Measurements from ENCODE around the gene GALR1.
"Not testable (repeated sequence)": the region's sequence is repeated elsewhere in the genome, so short reads cannot be mapped to it uniquely, and the experiment has no call there.

The GALR1 gene, protein sequence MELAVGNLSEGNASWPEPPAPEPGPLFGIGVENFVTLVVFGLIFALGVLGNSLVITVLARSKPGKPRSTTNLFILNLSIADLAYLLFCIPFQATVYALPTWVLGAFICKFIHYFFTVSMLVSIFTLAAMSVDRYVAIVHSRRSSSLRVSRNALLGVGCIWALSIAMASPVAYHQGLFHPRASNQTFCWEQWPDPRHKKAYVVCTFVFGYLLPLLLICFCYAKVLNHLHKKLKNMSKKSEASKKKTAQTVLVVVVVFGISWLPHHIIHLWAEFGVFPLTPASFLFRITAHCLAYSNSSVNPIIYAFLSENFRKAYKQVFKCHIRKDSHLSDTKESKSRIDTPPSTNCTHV

DNA sequence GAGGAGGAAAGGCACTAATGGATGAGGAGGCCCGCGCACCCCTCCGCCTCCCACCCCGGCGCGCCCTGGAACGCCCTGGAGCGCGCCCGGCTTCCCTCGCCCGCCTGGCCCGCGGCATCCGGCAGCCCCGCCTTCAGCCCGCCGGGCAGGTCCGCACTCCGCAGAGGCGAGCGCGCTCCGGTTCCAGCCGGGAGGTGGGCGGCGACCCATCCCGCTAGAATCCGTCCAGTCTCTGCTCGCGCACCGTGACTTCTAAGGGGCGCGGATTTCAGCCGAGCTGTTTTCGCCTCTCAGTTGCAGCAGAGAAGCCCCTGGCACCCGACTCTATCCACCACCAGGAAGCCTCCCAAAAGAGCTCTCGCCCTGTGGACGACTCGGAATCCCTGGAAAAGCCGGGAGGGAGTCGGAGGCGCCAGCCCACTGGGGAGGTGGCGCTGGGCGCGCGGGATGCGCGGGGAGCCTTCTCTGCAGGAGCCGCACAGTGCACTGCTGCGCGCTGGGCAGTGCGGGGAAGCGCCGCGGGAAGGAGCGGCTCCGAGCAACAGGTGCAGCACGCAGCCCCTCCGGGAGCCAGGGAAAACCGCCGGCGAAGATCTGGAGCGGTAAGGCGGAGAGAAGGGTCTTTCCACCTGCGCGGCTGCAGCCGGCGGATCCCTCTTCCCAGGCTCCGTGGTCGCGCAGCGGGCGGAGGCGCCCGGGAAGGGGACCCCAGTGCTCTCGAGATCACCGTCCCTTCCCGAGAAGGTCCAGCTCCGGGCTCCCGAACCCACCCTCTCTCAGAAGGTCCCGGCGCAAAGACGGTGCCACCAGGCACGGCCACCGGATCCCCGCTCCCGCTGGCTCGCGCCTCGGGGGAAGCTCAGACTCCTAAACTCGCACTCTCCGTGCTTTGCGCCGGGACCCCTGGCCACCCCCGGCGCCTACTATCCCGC is at the start of gene GALR1:
TSS of gene GALR1 (plus strand) at position 280 of the 932 bp plus-strand sequence. CDS start 701 bp downstream, outside the sequence.
- DNase-seq, result no peak

DNA sequence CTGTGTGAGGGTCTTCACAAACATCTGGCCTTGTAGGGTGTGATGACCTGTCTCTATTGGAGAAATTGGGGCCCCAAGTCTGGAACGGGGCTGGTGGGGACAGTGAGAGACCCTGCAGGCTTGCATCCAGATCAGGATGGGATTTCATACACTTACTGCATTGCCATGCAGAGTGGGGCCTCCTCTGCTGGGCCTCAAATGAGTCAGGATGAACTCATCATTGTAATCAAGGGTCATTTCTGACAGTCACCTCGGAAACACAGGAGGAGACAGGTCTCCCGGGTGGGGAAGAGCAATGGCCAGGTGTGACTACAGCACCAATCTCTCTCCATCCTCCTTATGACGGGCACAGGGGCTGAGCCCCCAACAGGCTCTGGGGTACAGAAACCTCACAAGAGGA is 48.1 kb upstream of the GALR1 start:
- DNase-seq, result no peak

DNA sequence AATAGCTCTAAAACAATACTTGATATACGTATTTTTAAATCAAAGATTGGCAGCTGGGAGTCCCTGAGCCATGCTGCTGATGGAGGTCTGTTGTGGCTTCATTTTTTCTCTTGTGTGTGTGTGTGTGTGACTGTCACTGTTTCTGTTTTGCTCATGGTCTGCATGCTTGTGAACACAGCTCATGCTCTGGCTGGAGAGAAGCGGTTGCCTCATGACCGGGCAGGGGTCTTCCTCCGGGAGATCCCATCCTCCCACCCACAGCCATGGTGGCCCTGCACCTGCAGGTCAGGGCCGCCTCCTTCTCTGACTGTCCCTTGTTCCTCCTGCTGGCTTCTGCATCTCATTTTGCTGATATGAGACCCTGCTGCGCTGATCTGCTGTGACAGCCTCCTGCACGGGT is 47.3 kb upstream of the GALR1 start:
- no peak for DNase-seq

DNA sequence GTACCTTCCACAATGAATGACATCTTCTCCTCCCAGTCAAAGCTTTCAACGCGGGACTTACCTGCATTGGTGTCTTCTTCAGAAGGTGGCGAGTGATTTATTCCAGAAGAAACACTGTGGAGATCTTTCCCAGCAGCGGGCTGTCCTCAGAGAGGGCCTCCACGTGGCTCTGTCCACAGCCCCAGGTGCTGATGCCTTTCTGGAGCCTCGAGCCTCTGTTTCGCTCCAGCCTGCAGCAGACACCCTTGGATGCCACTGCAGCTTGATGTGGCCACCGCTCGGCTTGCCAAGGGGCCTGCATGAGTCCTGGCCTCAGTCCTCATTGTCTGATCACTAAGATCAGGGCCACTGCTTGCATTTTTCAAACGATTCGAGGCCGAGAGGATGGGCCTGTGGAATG is 46.6 kb upstream of the GALR1 start:
- DNase-seq, result no peak

DNA sequence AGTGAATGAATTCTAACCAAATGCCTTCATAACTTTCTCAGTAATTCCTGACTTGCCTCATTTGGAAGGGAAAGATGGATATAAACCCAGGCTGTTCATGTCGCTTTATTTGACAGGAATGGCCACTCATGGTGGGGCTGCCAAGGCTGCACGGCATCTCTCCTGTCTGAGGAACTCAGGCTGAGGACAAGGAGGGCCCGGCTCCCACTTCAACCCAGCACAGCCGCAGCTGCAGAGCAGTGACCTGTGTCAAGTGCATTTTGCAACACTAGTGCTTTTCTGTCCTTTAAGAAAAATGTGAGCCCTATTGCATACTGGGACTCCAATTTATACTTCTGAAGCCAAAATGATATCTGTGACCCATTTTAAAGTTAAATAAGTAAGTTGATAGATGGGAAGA is 45.8 kb upstream of the GALR1 start:
- DNase-seq, result no peak

DNA sequence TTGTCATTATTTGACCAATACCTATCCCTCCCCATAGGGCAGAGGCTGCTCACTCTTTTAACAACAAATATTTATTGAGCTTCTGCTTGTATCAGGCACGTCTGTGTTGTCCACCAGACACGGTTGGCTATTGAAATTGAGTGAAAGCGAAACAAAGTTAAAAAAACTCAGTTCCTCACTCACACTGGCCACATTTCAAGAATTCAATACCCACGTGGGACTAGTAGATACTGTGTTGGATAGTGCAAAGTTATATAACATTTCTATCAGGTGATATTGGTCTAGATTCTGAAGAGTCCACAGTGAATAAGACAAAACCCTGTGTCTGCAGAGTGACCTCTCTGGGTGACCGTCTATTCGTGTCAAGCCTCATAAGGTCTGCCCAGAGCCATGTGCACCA is 43.9 kb upstream of the GALR1 start:
- DNase-seq, result no peak

DNA sequence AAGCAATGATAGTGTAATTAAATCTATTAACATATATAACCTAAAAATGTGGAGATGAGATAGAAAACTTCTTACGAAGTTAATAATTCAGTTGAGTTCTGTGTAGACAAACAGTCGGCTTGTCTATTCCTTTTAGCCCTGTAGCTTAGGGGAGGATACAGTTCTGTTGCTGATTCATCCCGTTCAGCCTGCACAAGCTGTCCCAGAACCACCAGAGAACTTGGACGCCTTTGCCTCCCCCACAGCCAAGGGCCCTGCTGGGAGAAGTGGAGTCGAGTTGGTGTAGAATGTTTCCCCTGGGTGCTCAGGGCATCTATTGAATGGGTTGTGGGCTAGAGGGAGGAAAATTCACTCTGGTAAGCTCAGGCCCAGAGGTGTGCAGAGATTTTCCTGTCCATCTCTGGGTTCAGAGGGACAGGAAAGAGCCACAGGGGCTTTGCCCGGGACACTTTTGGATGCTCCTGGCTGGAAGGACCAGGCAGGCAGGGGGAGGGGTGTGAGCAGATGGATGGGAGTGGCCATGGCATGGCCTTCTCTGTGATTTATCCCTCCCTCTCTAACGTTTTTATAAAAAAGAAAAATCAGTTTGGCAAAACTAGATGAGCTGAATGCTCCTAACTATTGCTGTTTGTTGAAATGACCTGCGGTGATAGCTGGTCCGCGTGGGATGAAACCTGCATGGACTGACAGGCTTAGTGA is 42.8 kb upstream of the GALR1 start:
- no peak for DNase-seq

DNA sequence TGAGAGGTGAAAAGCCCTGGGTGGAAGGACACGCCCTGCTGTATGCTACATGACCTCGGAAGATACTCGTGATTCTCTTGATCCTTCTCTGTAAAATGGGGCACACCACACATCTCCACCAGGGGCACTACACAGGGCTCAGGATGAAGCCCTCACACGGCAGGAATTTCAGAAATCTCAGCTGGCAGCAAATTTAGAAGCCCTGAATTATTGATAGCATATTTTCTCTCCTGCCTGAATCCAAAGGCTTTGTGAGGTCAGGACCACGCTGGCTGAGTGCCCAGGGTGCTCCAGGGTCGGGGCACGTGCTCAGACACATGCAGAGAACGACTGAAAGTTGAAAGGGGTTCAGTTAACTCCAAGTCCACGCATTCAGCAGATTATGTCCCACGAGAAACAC is 42.1 kb upstream of the GALR1 start:
- DNase-seq, result peak; percentile 25

DNA sequence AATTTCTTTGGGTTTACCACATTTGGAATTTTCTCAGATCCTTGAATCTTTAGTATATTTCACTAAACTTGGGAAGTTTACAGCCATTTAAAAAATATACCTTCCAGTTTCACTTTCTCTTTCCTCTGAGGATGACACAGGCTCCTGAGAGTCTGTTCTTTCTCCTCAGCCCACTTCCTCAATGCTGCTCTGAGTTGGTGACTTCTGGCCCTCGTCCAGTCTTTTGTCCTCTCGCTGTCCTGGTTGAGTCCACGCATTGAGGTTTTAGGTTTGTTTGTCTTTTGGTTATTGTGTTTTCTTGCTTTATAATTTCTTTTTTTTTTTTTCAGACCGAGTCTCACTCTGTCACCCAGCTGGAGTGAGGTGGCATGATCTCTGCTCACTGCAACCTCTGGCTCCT is 40.7 kb upstream of the GALR1 start:
- DNase-seq, result peak; percentile 5

DNA sequence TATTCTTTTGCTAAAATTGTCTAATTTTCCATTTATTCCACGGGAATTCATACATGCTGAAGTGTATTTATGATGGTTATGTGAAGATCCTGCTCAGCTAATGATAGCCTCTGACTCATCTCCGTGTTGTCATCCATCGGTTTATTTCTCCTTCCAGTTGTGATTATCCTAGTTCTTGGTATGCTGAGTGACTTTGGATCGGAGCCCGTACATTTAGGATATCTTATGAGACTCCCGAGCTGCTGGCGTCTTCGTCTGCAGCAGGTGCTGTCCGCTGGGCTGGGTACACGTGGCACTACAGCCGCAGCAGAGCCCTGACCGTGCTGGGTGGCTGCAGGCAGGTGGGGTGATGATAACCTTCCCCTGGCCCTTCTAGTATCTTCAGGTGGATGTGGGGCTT is 40.1 kb upstream of the GALR1 start:
- DNase-seq, result no peak

DNA sequence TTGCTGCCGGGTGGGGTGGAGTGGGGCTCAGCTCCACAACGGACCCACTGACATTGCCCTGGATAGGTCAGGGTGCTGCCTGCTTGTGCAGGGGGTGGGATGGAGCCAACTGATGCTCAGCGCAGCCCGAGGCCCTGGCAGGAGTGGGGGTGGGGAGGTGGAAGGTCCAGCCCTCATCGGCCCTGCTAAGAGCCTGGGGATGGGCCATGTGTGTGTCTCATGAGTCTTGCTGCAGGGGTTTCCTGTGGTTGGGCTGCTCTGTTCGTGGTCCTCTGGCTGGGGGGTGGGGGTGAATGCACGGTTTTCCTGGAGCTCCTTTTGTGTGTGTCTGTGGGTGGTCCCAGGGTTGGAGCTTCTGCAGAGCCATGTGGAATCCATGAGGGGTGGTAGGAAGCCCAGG is 39.4 kb upstream of the GALR1 start:
- no peak for DNase-seq

DNA sequence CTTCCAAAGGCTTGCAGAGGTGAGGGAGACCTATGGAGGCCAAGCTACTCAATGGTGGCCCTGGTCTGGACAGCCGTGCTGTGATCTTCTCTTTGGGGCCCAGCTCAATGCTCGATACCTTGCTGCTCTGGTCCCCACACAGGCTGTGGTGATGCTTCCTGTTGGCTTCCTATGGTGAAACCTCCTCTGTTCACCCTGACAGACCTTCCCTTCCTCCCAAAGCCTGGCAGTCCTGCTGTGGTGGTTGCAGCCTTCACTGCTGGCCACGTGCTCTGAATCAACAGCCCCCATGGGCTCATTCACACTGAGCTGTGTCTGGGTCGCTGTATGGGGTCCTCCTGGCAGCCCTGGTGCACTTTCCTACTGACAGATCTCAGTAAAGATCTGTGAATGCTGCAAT is 31.0 kb upstream of the GALR1 start:
- DNase-seq, result no peak

DNA sequence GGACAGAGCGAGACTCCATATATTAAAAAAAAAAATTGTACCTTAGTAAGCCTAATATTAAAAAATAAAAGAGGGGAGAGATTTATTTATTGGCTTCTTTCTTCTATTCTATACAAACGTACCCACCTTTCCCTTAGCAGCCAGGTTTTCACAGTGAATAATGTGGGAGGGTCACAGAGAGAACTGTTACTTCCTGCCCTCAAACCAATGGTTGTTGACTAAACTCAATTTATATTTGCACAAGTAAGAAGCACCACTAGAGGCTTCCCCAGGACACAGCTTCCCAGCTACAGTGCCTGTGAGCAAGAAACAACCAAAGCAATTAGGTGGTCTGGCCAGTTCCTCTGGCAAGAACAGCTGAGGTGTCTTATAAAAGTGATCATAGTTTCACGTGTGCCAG is 28.9 kb upstream of the GALR1 start:
- DNase-seq, result no peak

DNA sequence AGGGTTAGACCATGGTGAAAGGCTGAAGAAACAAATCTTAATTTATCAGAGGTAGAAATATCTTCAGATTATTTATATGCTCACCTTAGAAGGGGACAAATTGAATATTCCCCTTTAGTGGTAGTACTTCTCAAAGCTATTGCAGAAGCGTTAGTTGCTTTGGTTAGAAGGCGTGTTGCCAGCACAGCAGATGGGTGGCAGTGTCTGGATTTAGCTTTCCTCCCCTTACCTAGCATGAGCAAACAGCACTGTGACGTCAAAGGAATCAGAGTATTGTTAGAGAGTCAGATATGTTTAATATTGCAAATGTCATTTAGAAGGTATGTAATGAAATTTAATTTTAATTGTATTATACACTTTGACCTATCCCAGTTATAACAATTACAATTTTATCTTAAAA is 27.2 kb upstream of the GALR1 start:
- DNase-seq, result no peak

DNA sequence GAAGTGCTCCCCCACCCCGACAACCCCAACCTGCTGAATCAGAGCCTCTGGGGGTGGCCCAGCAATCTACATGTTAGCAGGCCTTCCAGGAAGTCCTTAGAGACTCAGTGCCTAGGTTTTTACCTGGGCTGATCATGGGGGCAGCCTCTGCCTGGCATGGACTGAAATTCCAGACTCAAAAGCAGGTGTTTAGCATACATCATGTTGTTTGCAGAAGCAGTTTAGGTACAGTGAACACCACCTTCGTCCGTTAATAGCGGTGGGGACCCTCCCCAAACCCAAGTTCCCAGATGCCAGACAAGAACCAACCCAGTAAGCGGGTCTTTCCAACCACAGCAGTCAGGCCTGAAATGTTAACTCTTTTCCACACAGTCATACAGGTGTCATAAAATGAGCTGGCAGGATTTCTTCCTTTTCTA is 26.4 kb upstream of the GALR1 start:
- peak; percentile 26 for DNase-seq

DNA sequence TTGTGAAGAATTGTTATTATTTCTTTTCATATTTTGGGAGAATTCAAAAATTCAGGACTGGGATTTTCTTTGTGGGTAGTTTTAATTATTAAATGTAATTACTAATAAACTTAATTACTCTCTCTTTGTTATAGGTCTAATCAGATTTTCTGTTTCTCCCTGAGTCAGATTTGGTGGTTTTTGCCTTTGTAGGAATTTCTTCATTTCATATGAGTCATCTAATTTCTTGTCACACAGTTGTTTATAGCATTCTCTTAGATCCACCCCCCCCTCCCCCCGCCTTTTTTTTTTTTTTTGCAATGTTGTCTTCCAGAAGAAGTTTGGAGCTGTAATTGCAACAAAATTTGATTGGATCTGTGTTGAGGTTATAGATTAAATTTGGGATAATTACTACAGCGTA is 26.0 kb upstream of the GALR1 start:
- DNase-seq, result no peak

DNA sequence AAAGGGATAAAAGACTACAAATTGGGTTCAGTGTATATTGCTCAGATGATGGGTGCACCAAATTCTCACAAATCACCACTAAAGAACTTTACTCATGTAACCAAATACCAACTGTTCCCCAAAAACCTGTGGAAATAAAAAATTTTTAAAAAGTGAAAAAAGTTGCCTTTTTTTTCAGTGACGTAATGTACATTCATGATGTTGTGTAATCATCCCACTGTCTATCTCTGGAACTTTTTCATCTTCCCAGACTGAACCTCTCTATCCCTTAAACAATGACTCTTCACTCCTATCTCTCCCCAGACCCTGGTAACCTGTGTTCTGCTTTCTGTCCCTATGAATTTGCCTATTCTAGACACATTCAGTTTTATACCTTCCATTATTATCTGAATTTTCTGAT is 19.0 kb upstream of the GALR1 start:
- no peak for DNase-seq

DNA sequence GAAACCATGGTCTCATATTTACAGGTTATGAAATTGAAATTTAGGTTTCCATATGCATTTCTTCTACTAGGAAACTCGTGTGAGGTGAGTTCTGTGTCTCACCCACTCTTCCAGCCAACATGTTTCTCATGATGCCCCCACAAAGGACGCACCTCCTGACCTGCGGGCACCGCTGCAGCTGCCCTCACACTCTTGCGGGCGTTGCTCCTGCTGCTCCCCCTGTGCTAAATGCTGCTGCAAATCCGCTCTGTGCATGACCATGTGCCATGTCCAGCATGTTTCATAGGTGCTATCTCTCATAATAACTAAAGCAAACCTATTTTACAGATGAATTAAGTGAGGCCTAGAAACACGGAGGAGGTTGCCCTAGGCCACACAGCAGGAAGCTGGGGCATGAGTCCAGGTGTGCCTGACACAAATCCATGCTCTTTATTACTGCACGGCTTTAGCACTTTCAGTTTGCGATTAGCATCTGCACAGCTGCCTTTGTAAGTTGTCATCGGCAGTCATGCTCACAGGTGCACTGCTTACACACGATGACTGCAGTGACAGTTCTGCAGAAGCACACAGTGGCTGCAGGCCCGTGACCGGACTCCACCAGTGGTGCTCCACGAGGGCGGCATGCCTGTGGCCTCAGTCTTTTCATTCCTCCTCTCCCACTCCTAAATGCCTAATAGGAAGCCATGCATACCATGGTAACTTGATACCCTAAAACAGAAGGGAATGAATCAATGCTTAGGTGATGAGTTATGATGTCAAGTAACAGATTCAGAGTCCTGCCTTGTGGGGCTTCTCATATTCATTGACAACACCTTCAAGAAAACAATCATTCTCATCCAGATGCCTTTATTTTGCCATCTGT is 14.9 kb upstream of the GALR1 start:
- no peak for DNase-seq

DNA sequence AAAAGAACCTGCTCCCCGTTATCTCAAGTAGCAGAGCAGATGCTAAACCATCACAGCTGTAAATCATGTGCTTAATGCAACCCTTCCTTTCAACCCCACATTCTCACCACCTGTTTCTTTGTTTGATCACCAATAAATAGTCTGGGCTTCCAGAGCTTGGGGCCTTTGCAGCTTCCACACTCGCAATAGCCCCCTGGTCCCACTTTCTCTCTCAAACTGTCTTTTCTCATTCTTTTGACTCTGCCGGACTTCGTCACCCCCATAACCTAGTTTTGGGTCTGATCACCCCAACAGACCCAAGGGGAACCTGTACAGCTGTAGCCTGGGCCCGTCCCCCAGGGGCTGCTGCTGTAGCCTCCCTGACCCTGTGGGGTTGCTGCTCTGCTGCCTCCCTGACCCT is 10.4 kb upstream of the GALR1 start:
- DNase-seq, result not testable (repeated sequence)

DNA sequence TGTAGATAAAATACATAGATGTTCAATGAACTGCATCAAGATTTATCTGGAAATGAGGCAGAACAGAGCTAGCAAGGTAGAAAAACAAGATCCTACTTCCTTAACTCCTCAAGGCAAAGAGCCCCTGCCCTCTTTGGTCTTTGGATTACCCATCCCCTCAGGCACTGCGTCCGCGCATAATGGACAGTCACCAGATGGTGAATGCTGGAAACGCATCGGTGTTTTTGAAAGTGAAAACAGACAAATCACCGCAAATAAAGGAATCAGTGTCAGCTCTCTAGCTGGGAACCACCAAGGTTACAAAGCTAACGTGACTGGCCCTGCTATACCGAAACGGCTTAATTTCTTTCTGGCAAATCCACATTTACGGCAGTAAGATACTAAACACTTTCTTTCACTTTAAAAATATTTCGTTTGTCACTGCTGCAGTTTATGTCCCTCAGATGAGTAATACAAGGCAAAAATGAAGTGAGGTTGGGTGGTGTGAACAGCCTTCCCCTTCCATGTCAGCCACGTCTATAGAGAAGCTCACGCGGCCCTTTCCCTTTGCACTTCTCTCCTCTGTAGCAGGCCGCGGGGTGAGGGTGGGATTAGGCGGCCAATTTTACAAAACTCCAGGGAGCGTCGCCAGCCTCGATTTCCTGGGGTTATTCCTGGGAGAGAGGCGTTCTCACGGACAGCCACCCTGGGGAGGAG is 627 bp upstream of the GALR1 start:
- DNase-seq, result no peak

DNA sequence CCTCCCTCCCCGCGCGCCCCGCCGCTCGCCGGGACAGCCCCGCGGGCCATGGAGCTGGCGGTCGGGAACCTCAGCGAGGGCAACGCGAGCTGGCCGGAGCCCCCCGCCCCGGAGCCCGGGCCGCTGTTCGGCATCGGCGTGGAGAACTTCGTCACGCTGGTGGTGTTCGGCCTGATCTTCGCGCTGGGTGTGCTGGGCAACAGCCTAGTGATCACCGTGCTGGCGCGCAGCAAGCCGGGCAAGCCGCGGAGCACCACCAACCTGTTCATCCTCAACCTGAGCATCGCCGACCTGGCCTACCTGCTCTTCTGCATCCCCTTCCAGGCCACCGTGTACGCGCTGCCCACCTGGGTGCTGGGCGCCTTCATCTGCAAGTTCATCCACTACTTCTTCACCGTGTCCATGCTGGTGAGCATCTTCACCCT is 865 bp downstream of the GALR1 start:
- DNase-seq, result no peak
